ENCODE data around the gene GPC3. TPM values are rescaled to one million over a fixed set of nuclear protein-coding genes. Genes with fewer than 3 reads are reported as not detected.

Gene GPC3
- total RNA-seq, result 1.6 and 3.5 TPM in 2 replicates

GRCh38 chrX:133985164-133985966, at the start of gene GPC3:
GPC3 (minus strand) TSS chrX:133985594.

